H1 (cell line): ENCODE results near the gene RNF157. TPM values are rescaled to one million over a fixed set of nuclear protein-coding genes. Genes with fewer than 3 reads are reported as not detected.

Experiments
- ASH2L ChIP-seq: fragments of 200-600, 300-600 bp; sonication (generic); IDR thresholded peaks from one replicate; pipeline ENCODE4 v1.7.1; 2017; ENCODE audit warnings: low read length
- CBX5 ChIP-seq: fragments of 300-800, 300-1000 bp; sonication (generic); IDR thresholded peaks from 2 replicates; pipeline ENCODE4 v1.7.1; 2016; ENCODE audit warnings: antibody characterized with exemption, low read length, low read depth
- CHD7 ChIP-seq: fragments of 300-600 bp; sonication (generic); IDR thresholded peaks from 2 replicates; pipeline ENCODE4 v1.7.1; 2012; ENCODE audit warnings: low read length, moderate library complexity, mild to moderate bottlenecking, inconsistent platforms; ENCODE audit not compliant: insufficient replicate concordance
- CTCF ChIP-seq, 3 experiments: IDR thresholded peaks; 1 replicate in 2 of 3; 2 replicates in 1 of 3; pipeline versions ENCODE4 v1.5.1 to v1.6.1; 2011; ENCODE audit warnings: low read length in 3 of 3, mild to moderate bottlenecking in 3 of 3, inconsistent platforms in 2 of 3, low read depth in 1 of 3, moderate library complexity in 1 of 3; ENCODE audit not compliant: insufficient read depth in 1 of 3; ENCODE audit errors: control extremely low read depth in 1 of 3
- RNF2 ChIP-seq: fragments of 200-900, 300-1000 bp; sonication (generic); IDR thresholded peaks from 2 replicates; pipeline ENCODE4 v1.7.1; 2016; ENCODE audit warnings: borderline replicate concordance, low read depth, mild to moderate bottlenecking, antibody characterized with exemption, low read length; ENCODE audit not compliant: poor library complexity, severe bottlenecking; ENCODE audit errors: missing control alignments
- polyA plus RNA-seq, 7 experiments: library from polyadenylated mRNA; depleted of rRNA in 3 of 7; stranded (reverse) in 5 of 7; unstranded in 2 of 7; fragments of >200 nt in 5 of 7; fragments of 200-250 nt in 2 of 7; gene quantifications; 1 replicate in 5 of 7; 2 replicates in 1 of 7; 4 replicates in 1 of 7; pipeline versions ENCODE4 v1.2.1 to v1.2.3, GENCODE V29; 2011 to 2013; ENCODE audit warnings: missing spikeins in 2 of 7, mixed read lengths in 2 of 7
- total RNA-seq: library from RNA; stranded (reverse); fragmentation: NEBNext Ultra II Directional; extraction: Animal tissue kit (Norgen Biotek cat#: 25700); gene quantifications from 2 replicates; pipeline ENCODE4 v1.2.1, GENCODE V29; 2021

Gene RNF157
- total and polyA plus RNA-seq, 2 of the 8 experiments (the other 6 are each of a cell fraction or from before 2014, with no cell fraction given): 13.4 to 16.7 TPM

- no peak for TF ChIP-seq CHD7
- no peak for TF ChIP-seq ASH2L
- TF ChIP-seq CTCF (IDR thresholded peaks at IDR 0.05; ENCODE audit: control extremely low read depth in 1 of 3, insufficient read depth in 1 of 3, low read depth in 1 of 3, low read length in 3 of 3): no peak
- no peak for TF ChIP-seq CBX5
- no peak for TF ChIP-seq RNF2
These were observed 79.3 kb downstream of the RNF157 start (continued) for GRCh38 chr17:76160896-76161528.
